ENCODE results near the gene WDR27. TPM values are rescaled to one million over a fixed set of nuclear protein-coding genes. Genes with fewer than 3 reads are reported as not detected.

Gene WDR27
- total RNA-seq, 4 donors from 2014 or later: 2.8 to 31.6 (median 4.0) TPM

DNA sequence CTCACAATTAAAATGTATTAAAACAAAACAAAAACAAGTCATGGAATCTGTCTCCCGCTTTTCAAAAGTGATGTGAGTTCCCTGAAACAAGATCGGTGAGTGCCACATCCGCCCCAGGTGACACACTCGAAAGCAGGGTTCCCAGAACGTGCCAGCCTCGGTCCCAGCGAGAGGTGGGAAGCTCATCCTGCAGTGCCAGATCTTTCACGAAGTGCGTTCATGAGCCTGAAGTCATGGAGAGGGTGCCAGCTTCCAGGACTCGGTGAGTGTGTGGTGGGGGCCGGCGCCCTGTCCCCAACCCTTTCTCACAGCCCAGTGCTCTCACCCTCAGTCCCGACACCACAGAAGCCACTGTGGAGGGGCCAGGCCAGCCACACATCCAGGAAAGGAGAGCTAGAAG is 127.4 kb downstream of the WDR27 start:
- H3K4me3 ChIP-seq: no peak overlapping the region
- peaks cover 0 to 4% of the 10 kb centered on the region in 2 donors for H3K36me3 ChIP-seq
- intact Hi-C loops (cut with DNase I; ENCODE audit: low total_unique reads) (no loop called here), in situ Hi-C loops (cut with MboI; ENCODE audit: low sequenced_read_pairs in 4 of 4) (no loop called here)
- H3K27ac ChIP-seq: no peak overlapping the region
- TF ChIP-seq POLR2A (IDR thresholded peaks at IDR 0.05): no peak
- TF ChIP-seq, protein P1, sequence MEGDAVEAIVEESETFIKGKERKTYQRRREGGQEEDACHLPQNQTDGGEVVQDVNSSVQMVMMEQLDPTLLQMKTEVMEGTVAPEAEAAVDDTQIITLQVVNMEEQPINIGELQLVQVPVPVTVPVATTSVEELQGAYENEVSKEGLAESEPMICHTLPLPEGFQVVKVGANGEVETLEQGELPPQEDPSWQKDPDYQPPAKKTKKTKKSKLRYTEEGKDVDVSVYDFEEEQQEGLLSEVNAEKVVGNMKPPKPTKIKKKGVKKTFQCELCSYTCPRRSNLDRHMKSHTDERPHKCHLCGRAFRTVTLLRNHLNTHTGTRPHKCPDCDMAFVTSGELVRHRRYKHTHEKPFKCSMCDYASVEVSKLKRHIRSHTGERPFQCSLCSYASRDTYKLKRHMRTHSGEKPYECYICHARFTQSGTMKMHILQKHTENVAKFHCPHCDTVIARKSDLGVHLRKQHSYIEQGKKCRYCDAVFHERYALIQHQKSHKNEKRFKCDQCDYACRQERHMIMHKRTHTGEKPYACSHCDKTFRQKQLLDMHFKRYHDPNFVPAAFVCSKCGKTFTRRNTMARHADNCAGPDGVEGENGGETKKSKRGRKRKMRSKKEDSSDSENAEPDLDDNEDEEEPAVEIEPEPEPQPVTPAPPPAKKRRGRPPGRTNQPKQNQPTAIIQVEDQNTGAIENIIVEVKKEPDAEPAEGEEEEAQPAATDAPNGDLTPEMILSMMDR (IDR thresholded peaks at IDR 0.05 in 4 of 5, conservative IDR thresholded peaks at IDR 0.05 in 1 of 5): no peak
- no peak for DNase-seq
- no peaks in the 10 kb centered on the region for H3K9me3 ChIP-seq
- ATAC-seq: no peak
- no peaks in the 10 kb centered on the region for H3K4me1 ChIP-seq
- H3K27me3 ChIP-seq: no peaks in the 10 kb centered on the region

DNA sequence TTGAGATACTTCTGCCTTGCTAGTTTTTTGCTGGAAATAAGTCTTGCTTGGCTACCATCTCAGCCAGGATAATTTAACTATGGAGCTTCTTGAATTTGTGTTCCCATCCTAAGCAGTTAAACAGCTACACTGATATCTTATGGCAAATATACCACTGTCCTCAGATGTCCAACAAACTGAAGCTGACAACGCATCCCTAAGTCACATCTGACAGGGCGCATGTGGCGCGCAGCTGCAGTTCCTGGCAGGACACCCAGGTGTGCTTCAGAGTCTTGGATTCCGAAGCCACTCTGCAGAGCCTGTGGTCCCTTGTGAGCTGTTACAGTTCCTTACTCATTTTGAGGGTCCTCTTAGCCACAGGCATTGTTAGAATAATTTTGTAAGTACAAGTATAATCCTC is 127.9 kb downstream of the WDR27 start:
- TF ChIP-seq POLR2A (IDR thresholded peaks at IDR 0.05): no peak
- TF ChIP-seq, protein P1 (IDR thresholded peaks at IDR 0.05 in 4 of 5, conservative IDR thresholded peaks at IDR 0.05 in 1 of 5): no peak
- in situ Hi-C loops (cut with MboI; ENCODE audit: low sequenced_read_pairs in 4 of 4) (no loop called here), intact Hi-C loops (cut with DNase I; ENCODE audit: low total_unique reads) (no loop called here)

GRCh38 chr6:169571123-169571962 is 130.5 kb downstream of the WDR27 start:
- Histone ChIP-seq H3K27me3 (no peaks in the 10 kb centered on the region), H3K27ac (no peak overlapping the region), H3K36me3 (peaks cover 0 to 4% of the 10 kb centered on the region in 2 donors), H3K9me3 (no peaks in the 10 kb centered on the region), H3K4me3 (no peak overlapping the region), H3K4me1 (no peaks in the 10 kb centered on the region)
- in situ Hi-C loops (cut with MboI; ENCODE audit: low sequenced_read_pairs in 4 of 4) (no loop called here), intact Hi-C loops (cut with DNase I; ENCODE audit: low total_unique reads) (no loop called here)
- no peak for ATAC-seq
- TF ChIP-seq POLR2A (IDR thresholded peaks at IDR 0.05): no peak
- TF ChIP-seq, protein P1 (IDR thresholded peaks at IDR 0.05 in 4 of 5, conservative IDR thresholded peaks at IDR 0.05 in 1 of 5): no peak
- no peak for DNase-seq

More for the DNA sequence above, 127.9 kb downstream of the WDR27 start:
- ATAC-seq (no peak), DNase-seq (no peak)
- Histone ChIP-seq H3K4me3 (no peak overlapping the region), H3K36me3 (peaks cover 0 to 4% of the 10 kb centered on the region in 2 donors), H3K4me1 (no peaks in the 10 kb centered on the region), H3K27me3 (no peaks in the 10 kb centered on the region), H3K9me3 (no peaks in the 10 kb centered on the region), H3K27ac (no peak overlapping the region)

DNA sequence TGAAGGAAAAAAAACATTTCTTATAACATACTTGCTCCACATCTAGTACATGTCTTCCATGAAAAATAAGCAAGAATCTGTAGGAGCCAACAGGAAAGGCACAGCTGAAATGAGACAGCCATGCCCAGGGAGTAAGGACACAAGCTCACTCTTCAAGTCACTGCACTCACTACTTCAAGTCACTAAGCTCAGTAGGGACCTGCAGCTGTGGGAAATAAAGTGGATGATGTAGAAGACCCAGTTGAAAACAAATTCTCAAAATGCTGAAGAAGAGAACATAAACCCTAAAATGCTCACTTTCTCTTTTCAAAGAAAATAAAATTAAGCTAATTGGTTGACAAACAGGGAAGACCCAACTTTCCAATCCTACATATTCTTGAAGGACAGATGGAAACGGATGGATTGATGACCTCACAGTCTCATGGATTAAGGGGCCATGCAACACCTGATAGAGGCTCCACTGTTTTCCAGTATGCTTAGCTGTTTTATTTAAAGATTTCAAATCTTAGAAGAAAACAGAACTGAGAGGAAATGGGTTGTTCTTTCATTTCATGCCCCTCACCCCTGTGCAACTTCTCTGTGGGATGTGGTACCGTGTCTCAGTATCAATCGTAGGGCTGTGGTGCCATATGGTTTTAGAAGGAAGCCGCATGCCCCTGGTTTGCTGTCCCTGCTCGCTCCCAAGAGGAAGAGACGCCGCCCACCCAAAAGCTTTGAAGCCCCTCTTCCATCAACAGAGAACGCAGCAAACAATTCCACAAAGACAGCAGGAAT is 133.3 kb downstream of the WDR27 start:
- Histone ChIP-seq H3K27me3 (no peaks in the 10 kb centered on the region), H3K9me3 (no peaks in the 10 kb centered on the region), H3K4me1 (no peaks in the 10 kb centered on the region), H3K4me3 (no peak overlapping the region), H3K36me3 (peaks cover 0 to 4% of the 10 kb centered on the region in 2 donors), H3K27ac (no peak overlapping the region)
- DNase-seq (no peak), ATAC-seq (no peak)
- in situ Hi-C loops (cut with MboI; ENCODE audit: low sequenced_read_pairs in 4 of 4) (no loop called here), intact Hi-C loops (cut with DNase I; ENCODE audit: low total_unique reads) (no loop called here)
- TF ChIP-seq, protein P1 (IDR thresholded peaks at IDR 0.05 in 4 of 5, conservative IDR thresholded peaks at IDR 0.05 in 1 of 5): no peak
- TF ChIP-seq POLR2A (IDR thresholded peaks at IDR 0.05): no peak

Data from gastrocnemius medialis (tissue), 4 donors.